Left ventricle myocardium inferior (tissue), 1 donor: ENCODE measurements around the gene PSME2. TPM values are rescaled to one million over a fixed set of nuclear protein-coding genes. Genes with fewer than 3 reads are reported as not detected.

ENCODE experiments used
- DNase-seq: peaks from one replicate; pipeline ENCODE4 v3.0.0-alpha.2; 2020
- H3K27ac ChIP-seq: fragments of 200-600 bp; replicated peaks from 2 replicates; pipeline ENCODE4 v1.8.0; 2021
- H3K27me3 ChIP-seq: fragments of 200-600 bp; 2 replicates; pipeline ENCODE4 v1.8.0; 2021; ENCODE audit warnings: low read depth
- H3K36me3 ChIP-seq: fragments of 200-600 bp; 2 replicates; pipeline ENCODE4 v1.8.0; 2021
- H3K4me1 ChIP-seq: fragments of 200-600 bp; 2 replicates; pipeline ENCODE4 v1.8.0; 2021
- H3K4me3 ChIP-seq: fragments of 200-600 bp; 2 replicates; pipeline ENCODE4 v1.8.0; 2021; ENCODE audit warnings: mild to moderate bottlenecking, moderate library complexity
- H3K9me3 ChIP-seq: fragments of 200-600 bp; replicated peaks from 2 replicates; pipeline ENCODE4 v1.8.0; 2021
- intact Hi-C: fragments of 100-400 bp; cut with micrococcal nuclease; formaldehyde crosslinking; loops from one replicate; pipeline ENCODE4 v1.11.0; 2022
- total RNA-seq: library from RNA; stranded (reverse); fragmentation: NEBNext Ultra II Directional; extraction: Animal tissue kit (Norgen Biotek cat#: 25700); gene quantifications from one replicate; pipeline ENCODE4 v1.2.1, GENCODE V29; 2021
- TF ChIP-seq, protein P1 (sequence below): fragments of 200-600 bp; IDR thresholded peaks from 2 replicates; pipeline ENCODE4 v1.8.0; 2021; ENCODE audit warnings: antibody characterized with exemption, mild to moderate bottlenecking, borderline replicate concordance
- donor health status: DM: no; HTN: yes; CAD: no; lungs with severe emphysema.

PSME2 gene
- total RNA-seq, 1 donor from 2014 or later: 89.7 TPM

DNA sequence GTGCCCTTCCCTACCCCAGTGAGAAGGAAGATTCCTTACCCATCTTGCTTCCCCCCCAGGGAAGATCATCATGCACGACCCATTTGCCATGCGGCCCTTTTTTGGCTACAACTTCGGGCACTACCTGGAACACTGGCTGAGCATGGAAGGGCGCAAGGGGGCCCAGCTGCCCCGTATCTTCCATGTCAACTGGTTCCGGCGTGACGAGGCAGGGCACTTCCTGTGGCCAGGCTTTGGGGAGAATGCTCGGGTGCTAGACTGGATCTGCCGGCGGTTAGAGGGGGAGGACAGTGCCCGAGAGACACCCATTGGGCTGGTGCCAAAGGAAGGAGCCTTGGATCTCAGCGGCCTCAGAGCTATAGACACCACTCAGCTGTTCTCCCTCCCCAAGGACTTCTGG lies 43.0 kb downstream of the PSME2 start:
- no peak for DNase-seq
- no peaks in the 10 kb centered on the region for H3K27me3 ChIP-seq
- no peak overlapping the region for H3K4me3 ChIP-seq
- intact Hi-C loops: no loop called here
- no peak overlapping the region for H3K27ac ChIP-seq
- H3K9me3 ChIP-seq: no peaks in the 10 kb centered on the region
- H3K36me3 ChIP-seq: no peaks in the 10 kb centered on the region
- TF ChIP-seq, protein P1, sequence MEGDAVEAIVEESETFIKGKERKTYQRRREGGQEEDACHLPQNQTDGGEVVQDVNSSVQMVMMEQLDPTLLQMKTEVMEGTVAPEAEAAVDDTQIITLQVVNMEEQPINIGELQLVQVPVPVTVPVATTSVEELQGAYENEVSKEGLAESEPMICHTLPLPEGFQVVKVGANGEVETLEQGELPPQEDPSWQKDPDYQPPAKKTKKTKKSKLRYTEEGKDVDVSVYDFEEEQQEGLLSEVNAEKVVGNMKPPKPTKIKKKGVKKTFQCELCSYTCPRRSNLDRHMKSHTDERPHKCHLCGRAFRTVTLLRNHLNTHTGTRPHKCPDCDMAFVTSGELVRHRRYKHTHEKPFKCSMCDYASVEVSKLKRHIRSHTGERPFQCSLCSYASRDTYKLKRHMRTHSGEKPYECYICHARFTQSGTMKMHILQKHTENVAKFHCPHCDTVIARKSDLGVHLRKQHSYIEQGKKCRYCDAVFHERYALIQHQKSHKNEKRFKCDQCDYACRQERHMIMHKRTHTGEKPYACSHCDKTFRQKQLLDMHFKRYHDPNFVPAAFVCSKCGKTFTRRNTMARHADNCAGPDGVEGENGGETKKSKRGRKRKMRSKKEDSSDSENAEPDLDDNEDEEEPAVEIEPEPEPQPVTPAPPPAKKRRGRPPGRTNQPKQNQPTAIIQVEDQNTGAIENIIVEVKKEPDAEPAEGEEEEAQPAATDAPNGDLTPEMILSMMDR: no peak
- H3K4me1 ChIP-seq: peaks cover 1% of the 10 kb centered on the region

- Histone ChIP-seq H3K27ac (no peak overlapping the region), H3K27me3 (no peaks in the 10 kb centered on the region), H3K36me3 (peaks cover 3% of the 10 kb centered on the region), H3K4me1 (no peaks in the 10 kb centered on the region), H3K4me3 (no peak overlapping the region), H3K9me3 (no peaks in the 10 kb centered on the region)
- no peak for DNase-seq
- TF ChIP-seq, protein P1: no peak
- intact Hi-C loops: no loop called here
Observed at GRCh38 chr14:24102357-24103048, 43.9 kb downstream of the PSME2 start.

- Histone ChIP-seq H3K36me3 (peaks cover 3% of the 10 kb centered on the region), H3K4me3 (no peak overlapping the region), H3K27me3 (no peaks in the 10 kb centered on the region), H3K27ac (no peak overlapping the region), H3K4me1 (no peaks in the 10 kb centered on the region), H3K9me3 (no peaks in the 10 kb centered on the region)
- no peak for DNase-seq
- intact Hi-C loops: no loop called here
- TF ChIP-seq, protein P1: no peak
Observed at GRCh38 chr14:24100982-24101494, 45.4 kb downstream of the PSME2 start.

- H3K27ac ChIP-seq: no peak overlapping the region
- no peak overlapping the region for H3K4me3 ChIP-seq
- H3K9me3 ChIP-seq: no peaks in the 10 kb centered on the region
- no peaks in the 10 kb centered on the region for H3K27me3 ChIP-seq
- peaks cover 4% of the 10 kb centered on the region for H3K4me1 ChIP-seq
- no peak for DNase-seq
- TF ChIP-seq, protein P1: no peak
- intact Hi-C loops: no loop called here
- H3K36me3 ChIP-seq: peaks cover 3% of the 10 kb centered on the region
Observed at GRCh38 chr14:24100197-24100981, 46.0 kb downstream of the PSME2 start.

DNA sequence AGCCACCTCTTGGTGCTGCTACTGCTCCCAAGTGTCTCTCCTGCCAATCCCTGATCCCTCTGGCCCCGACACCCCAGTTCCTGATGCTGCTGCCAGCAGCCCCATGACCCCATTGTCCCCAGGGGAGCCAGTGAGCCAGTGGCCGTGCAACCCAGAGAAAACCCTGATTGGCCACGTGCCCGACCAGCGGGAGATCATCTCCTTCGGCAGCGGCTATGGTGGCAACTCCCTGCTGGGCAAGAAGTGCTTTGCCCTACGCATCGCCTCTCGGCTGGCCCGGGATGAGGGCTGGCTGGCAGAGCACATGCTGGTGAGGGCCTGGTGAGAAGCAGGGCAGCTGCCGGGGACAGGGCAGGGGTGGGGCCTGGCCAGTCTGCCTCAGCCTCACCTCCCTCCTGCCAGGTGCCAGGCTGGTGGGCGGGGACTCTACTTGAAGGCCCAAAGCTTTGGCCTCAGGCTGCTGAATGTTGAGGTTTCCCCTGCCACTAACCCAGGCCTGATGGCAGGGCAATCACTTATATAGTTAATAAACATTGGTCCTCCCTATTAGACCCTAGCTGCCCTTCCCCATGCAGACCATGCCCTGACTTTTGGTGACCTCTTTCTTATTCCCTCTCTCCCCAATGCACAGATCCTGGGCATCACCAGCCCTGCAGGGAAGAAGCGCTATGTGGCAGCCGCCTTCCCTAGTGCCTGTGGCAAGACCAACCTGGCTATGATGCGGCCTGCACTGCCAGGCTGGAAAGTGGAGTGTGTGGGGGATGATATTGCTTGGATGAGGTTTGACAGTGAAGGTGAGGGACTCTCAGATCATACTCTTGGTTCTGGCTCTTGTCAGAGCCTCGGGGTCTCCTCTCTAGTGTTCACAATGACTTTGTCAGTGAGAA lies 47.2 kb downstream of the PSME2 start:
- H3K36me3 ChIP-seq: peaks cover 3% of the 10 kb centered on the region
- no peak overlapping the region for H3K27ac ChIP-seq
- H3K27me3 ChIP-seq: no peaks in the 10 kb centered on the region
- no peak for DNase-seq
- H3K4me1 ChIP-seq: peaks cover 16% of the 10 kb centered on the region
- TF ChIP-seq, protein P1: no peak
- H3K4me3 ChIP-seq: no peak overlapping the region
- intact Hi-C loops: no loop called here
- no peaks in the 10 kb centered on the region for H3K9me3 ChIP-seq
